Measurements from ENCODE around the gene CYFIP2. TPM values are rescaled to one million over a fixed set of nuclear protein-coding genes. Genes with fewer than 3 reads are reported as not detected.

Gene CYFIP2
- total and polyA plus RNA-seq, 2 of the 8 experiments (the other 6 are each of a cell fraction or from before 2014, with no cell fraction given) = 45.1 to 80.6 TPM

DNA sequence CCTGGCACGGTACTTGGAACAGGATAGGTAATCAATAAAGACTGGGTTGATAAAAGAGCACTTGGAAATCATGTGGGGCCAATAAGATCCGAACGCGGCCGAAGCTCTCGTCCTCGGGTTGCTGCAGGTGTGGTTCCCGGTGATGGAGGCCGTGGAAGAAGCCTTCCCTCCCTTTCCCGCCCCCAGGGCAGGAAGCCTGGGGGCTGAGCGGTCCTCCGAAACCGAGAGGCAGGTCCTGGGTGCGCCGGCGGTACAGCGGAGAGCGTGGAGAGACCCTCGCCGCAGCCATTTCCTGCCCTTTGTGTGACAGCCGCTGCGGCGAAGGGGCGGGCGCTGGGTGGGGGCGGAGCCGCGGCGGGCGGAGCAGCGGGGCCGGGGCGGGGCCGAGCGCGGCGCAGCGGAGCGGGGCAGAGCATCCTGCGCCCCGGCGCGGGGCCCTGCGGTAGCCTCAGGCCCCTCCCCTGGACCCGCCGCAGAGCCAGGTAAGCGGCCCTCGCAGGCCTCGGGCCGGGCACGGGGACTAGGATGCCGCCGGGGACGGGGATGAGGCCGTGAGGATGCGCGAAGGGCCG, at the start of gene CYFIP2 (continued):
- TF ChIP-seq BCL11A (IDR thresholded peaks at IDR 0.05; ENCODE audit: low read depth in 2 of 2, low read length in 2 of 2) = no peak

Data from H1 (cell line).